Breast epithelium (tissue), 4 donors: ENCODE data around the gene LSS. TPM values are rescaled to one million over a fixed set of nuclear protein-coding genes. Genes with fewer than 3 reads are reported as not detected.
"Not testable (repeated sequence)": the region's sequence is repeated elsewhere in the genome, so short reads cannot be mapped to it uniquely, and the experiment has no call there.

ENCODE experiments used
- DNase-seq, 2 donors: peaks; one replicate each; pipeline ENCODE4 v3.0.0-alpha.2; 2019; ENCODE audit warnings: low spot score in 2 of 2
- H3K27ac ChIP-seq, 2 donors: fragments of 200-600 bp; sonication (generic) in 1 of 2; one replicate each; pipeline ENCODE4 v1.5.1; 2016 to 2019; ENCODE audit warnings: mild to moderate bottlenecking in 1 of 2
- H3K27me3 ChIP-seq, 2 donors: fragments of 200-600 bp; sonication (generic) in 1 of 2; one replicate each; pipeline versions ENCODE4 v1.5.1 to v1.6.0; 2017 to 2019; ENCODE audit warnings: control low read depth in 1 of 2, mild to moderate bottlenecking in 1 of 2
- H3K36me3 ChIP-seq: fragments of 200-600 bp; one replicate; pipeline ENCODE4 v1.5.1; 2019
- H3K4me1 ChIP-seq, 2 donors: fragments of 200-600 bp; sonication (generic); one replicate each; pipeline ENCODE4 v1.5.1; 2016 to 2019; ENCODE audit warnings: control low read depth in 1 of 2
- H3K4me3 ChIP-seq, 3 donors: fragments of 200-600 bp; sonication (generic); 1 replicate in 2 of 3; 2 replicates in 1 of 3; pipeline ENCODE4 v1.5.1; 2016 to 2019; ENCODE audit warnings: mild to moderate bottlenecking in 3 of 3, moderate library complexity in 2 of 3
- H3K9me3 ChIP-seq, 2 donors: fragments of 200-600 bp; sonication (generic) in 1 of 2; one replicate each; pipeline ENCODE4 v1.5.1; 2016 to 2019; ENCODE audit warnings: control low read depth in 1 of 2
- CTCF ChIP-seq, 3 donors: fragments of 450-650 bp; IDR thresholded peaks; one replicate each; pipeline ENCODE4 v1.5.1; 2016 to 2017; ENCODE audit warnings: antibody characterized with exemption in 3 of 3, mild to moderate bottlenecking in 3 of 3, moderate library complexity in 3 of 3
- POLR2A ChIP-seq: fragments of 450-650 bp; IDR thresholded peaks from one replicate; pipeline ENCODE4 v1.6.1; 2016; ENCODE audit warnings: antibody characterized with exemption, mild to moderate bottlenecking, moderate library complexity
- POLR2AphosphoS5 ChIP-seq, 3 donors: sonication (generic); formaldehyde crosslinking; IDR thresholded peaks; one replicate each; pipeline ENCODE4 v1.6.1; 2017; ENCODE audit warnings: antibody characterized with exemption in 3 of 3
- intact Hi-C: fragments of 100-400 bp; cut with DNase I; formaldehyde crosslinking; loops from one replicate; pipeline ENCODE4 v1.15.1; 2023; ENCODE audit warnings: low total_unique reads
- total RNA-seq, 3 donors: library from RNA; depleted of rRNA; stranded (reverse); fragments of >200 nt; gene quantifications; one replicate each; pipeline ENCODE4 v1.1.0, GENCODE V29; 2016

The LSS gene
- total RNA-seq, 3 donors from 2014 or later, result 41.4 to 144 (median 56.4) TPM

DNA sequence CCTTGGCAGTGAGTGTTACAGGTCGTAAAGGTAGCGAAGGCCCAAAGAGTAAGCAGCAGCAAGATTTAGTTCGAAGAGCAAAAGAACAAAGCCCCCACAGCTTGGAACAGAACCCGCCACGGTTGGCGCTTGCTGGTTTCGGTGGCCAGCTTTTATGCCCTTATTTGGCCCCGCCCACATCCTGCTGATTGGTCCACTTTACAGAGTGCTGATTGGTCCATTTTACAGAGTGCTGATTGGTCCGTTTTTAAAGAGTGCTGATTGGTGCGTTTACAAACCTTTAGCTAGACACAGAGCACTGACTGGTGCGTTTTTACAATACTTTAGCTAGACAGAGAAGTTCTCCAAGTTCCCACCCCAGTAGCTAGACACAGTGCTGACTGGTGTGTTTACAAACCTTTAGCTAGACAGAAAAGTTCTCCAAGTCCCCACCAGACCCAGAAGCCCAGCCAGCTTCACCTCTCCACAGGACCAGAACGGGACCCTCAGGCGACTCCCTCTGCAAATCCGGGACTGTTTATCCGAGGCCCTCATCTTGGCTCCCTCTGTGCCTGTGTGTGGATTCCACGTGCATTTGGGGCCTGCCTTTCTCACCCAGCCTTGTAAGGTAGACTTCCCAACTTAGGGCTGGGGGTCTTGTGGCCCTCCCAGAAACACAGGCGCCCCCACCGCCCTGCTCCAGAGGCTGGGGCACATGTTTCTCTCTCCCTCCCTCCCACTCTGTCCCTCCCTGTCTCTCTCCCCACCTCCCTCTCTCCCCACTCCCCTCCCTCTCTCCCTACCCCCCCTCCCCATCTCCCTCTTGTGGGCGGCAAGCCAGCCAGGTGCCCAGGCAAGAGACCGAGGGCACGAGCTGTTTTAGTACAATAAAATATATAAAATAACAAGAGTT lies 85.7 kb downstream of the LSS start:
- no peaks in the 10 kb centered on the region for H3K4me1 ChIP-seq
- no peaks in the 10 kb centered on the region for H3K27me3 ChIP-seq
- intact Hi-C loops, result no loop called here
- DNase-seq, result no peak
- no peak for TF ChIP-seq POLR2A
- no peak for TF ChIP-seq POLR2AphosphoS5 (IDR thresholded peaks at IDR 0.05)
- TF ChIP-seq CTCF (IDR thresholded peaks at IDR 0.05), result no peak
- H3K36me3 ChIP-seq, result no peaks in the 10 kb centered on the region
- H3K9me3 ChIP-seq, result no peaks in the 10 kb centered on the region
- no peak overlapping the region for H3K4me3 ChIP-seq
- no peak overlapping the region for H3K27ac ChIP-seq

DNA sequence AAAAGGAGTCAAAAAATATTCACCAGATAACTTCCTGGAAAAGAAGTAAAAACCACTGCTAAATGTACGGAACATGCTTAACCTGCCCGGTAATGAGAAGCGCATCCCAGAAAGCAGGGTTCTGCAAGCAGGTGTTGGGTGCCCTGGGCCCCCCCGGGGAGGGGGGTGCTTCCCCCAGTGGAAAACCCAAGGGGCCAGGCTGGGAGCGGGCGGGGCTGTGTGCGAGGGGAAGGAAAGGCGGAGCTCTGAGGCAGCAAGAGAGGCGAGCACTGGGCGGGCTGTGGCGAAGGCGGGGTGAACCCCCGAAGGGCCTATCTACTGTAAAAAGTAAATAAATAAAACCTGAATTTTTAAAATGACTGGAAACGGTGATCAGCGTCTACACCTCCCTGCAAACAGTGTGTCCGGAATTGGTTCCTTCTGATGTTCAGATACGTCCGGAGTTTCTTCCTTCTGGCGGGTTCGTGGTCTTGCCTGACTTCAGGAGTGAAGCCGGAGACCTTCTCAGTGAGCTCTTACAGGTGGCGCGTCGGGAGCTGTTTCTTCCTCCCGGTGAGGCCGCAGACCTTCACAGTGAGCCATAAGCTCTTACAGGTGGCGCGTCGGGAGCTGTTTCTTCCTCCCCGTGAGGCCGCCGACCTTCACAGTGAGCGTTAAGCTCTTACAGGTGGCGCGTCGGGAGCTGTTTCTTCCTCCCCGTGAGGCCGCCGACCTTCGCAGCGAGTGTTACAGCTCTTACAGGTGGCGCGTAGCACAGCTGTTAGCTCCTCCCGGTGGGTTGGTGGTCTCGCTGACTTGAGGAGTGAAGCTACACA lies 86.6 kb downstream of the LSS start:
- TF ChIP-seq CTCF (IDR thresholded peaks at IDR 0.05) (no peak), POLR2A (no peak), POLR2AphosphoS5 (IDR thresholded peaks at IDR 0.05) (no peak)
- intact Hi-C loops, result no loop called here
- H3K4me3 ChIP-seq, result no peak overlapping the region
- no peaks in the 10 kb centered on the region for H3K27me3 ChIP-seq
- H3K27ac ChIP-seq, result no peak overlapping the region
- DNase-seq, result no peak
- no peaks in the 10 kb centered on the region for H3K9me3 ChIP-seq
- H3K4me1 ChIP-seq, result no peaks in the 10 kb centered on the region
- no peaks in the 10 kb centered on the region for H3K36me3 ChIP-seq

DNA sequence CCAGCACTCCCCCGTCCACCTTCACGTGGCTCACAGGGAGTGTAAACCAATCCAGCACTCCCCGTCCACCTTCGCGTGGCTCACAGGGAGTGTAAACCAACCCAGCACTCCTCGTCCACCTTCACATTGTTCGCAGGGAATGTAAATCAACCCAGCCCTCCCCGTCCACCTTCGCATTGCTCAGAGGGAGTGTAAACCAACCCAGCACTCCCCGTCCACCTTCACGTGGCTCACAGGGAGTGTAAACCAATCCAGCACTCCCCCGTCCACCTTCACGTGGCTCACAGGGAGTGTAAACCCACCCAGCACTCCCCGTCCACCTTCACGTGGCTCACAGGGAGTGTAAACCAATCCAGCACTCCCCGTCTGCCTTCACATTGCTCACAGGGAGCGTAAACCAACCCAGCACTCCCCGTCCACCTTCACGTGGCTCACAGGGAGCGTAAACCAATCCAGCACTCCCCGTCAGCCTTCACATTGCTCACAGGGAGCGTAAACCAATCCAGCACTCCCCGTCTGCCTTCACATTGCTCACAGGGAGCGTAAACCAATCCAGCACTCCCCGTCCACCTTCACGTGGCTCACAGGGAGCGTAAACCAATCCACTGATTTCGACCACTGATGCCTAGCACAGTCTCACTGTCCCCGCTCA lies 88.1 kb downstream of the LSS start:
- H3K36me3 ChIP-seq, H3K4me1 ChIP-seq, intact Hi-C loops, H3K9me3 ChIP-seq, H3K27me3 ChIP-seq, DNase-seq, H3K4me3 ChIP-seq, H3K27ac ChIP-seq: not testable (repeated sequence)

DNA sequence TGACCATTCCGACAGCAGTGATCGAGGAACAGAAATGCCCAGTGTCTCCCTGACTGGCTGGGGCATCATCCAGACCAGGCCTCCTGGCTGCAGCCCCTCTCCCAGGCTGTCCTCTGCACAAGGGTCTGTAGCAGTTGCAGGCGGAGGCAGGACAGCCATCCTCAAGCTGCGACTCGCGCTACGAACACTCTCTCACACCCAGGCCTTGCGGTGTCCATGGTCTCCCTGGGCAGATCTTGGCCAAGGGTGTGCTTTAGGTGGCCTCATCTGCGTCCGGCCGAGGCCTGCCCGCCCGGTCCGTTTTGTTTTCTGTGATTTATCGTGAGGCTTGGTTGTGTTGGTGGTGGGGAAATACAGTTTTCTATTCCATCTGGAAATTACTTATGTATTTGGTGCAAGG lies 88.9 kb downstream of the LSS start:
- no peak overlapping the region for H3K4me3 ChIP-seq
- TF ChIP-seq CTCF (IDR thresholded peaks at IDR 0.05) (no peak), POLR2AphosphoS5 (IDR thresholded peaks at IDR 0.05) (no peak)
- no peaks in the 10 kb centered on the region for H3K27me3 ChIP-seq
- intact Hi-C loops, result loop anchor here (5.0 kb wide), 1 partner anchor 323 kb away; no protein-coding TSS in a partner anchor
- no peaks in the 10 kb centered on the region for H3K36me3 ChIP-seq
- DNase-seq, result no peak
- H3K9me3 ChIP-seq, result no peaks in the 10 kb centered on the region
- H3K4me1 ChIP-seq, result no peaks in the 10 kb centered on the region
- H3K27ac ChIP-seq, result no peak overlapping the region

- H3K27ac ChIP-seq, result no peak overlapping the region
- no peak for TF ChIP-seq POLR2A
- TF ChIP-seq CTCF (IDR thresholded peaks at IDR 0.05), result no peak
- no peak for TF ChIP-seq POLR2AphosphoS5 (IDR thresholded peaks at IDR 0.05)
- no peaks in the 10 kb centered on the region for H3K27me3 ChIP-seq
- no peak for DNase-seq
- intact Hi-C loops, result loop anchor here (5.0 kb wide), 1 partner anchor 324 kb away; no protein-coding TSS in a partner anchor
- H3K4me3 ChIP-seq, result no peak overlapping the region
- H3K36me3 ChIP-seq, result no peaks in the 10 kb centered on the region
- H3K4me1 ChIP-seq, result no peaks in the 10 kb centered on the region
- H3K9me3 ChIP-seq, result no peaks in the 10 kb centered on the region
These were observed 90.1 kb downstream of the LSS start for GRCh38 chr21:46138383-46138970.
